NCI-H2171 treated with DMSO at 0.1 percent for 48 hours (cell line): ENCODE results near the gene NRP1.
"Not testable (repeated sequence)": the region's sequence is repeated elsewhere in the genome, so short reads cannot be mapped to it uniquely, and the experiment has no call there.

Source experiments
- DNase-seq: peaks from one replicate; lab custom pipeline; 2025; lab: John Stamatoyannopoulos, UW

Gene NRP1

GRCh38 chr10:33237736-33238624 is 96.5 kb downstream of the NRP1 start:
- no peak for DNase-seq

GRCh38 chr10:33236916-33237315 is 97.6 kb downstream of the NRP1 start:
- no peak for DNase-seq

- no peak for DNase-seq
Measured at GRCh38 chr10:33235951-33236350, 98.5 kb downstream of the NRP1 start.

GRCh38 chr10:33235251-33235884 is 99.1 kb downstream of the NRP1 start:
- no peak for DNase-seq

- DNase-seq: no peak
Measured at GRCh38 chr10:33234831-33235237, 99.6 kb downstream of the NRP1 start.

- no peak for DNase-seq
Measured at GRCh38 chr10:33233635-33234034, 100.8 kb downstream of the NRP1 start.

GRCh38 chr10:33233221-33233620 is 101.2 kb downstream of the NRP1 start:
- no peak for DNase-seq

- no peak for DNase-seq
Measured at GRCh38 chr10:33231621-33232350, 102.7 kb downstream of the NRP1 start.

GRCh38 chr10:33229949-33230267 is 104.6 kb downstream of the NRP1 start:
- no peak for DNase-seq

GRCh38 chr10:33229252-33229948 is 105.1 kb downstream of the NRP1 start:
- no peak for DNase-seq

GRCh38 chr10:33228426-33228825 is 106.0 kb downstream of the NRP1 start:
- DNase-seq: no peak

GRCh38 chr10:33227489-33227888 is 107.0 kb downstream of the NRP1 start:
- no peak for DNase-seq

GRCh38 chr10:33224251-33224965 is 110.1 kb downstream of the NRP1 start:
- no peak for DNase-seq

GRCh38 chr10:33223326-33224000 is 111.0 kb downstream of the NRP1 start:
- no peak for DNase-seq

GRCh38 chr10:33222304-33222703 is 112.2 kb downstream of the NRP1 start:
- not testable (repeated sequence) for DNase-seq

GRCh38 chr10:33217854-33218253 is 116.6 kb downstream of the NRP1 start:
- DNase-seq: no peak

- DNase-seq: peak; percentile 67
Measured at GRCh38 chr10:33216661-33217427, 117.6 kb downstream of the NRP1 start.

- no peak for DNase-seq
Measured at GRCh38 chr10:33215635-33216034, 118.8 kb downstream of the NRP1 start.

- DNase-seq: no peak
Measured at GRCh38 chr10:33215154-33215553, 119.3 kb downstream of the NRP1 start.

- DNase-seq: no peak
Measured at GRCh38 chr10:33214174-33214573, 120.3 kb downstream of the NRP1 start.
